Fibroblast of lung (primary cell): ENCODE results near the gene PPP2R5D.

Source experiments
- CTCF ChIP-seq, 2 donors: IDR thresholded peaks in 1 of 2; conservative IDR thresholded peaks in 1 of 2; 1 replicate in 1 of 2; 2 replicates in 1 of 2; pipeline ENCODE4 v1.5.1; 2011 to 2012; ENCODE audit warnings: low read length in 2 of 2, control low read depth in 1 of 2, inconsistent platforms in 1 of 2, low read depth in 1 of 2, mild to moderate bottlenecking in 1 of 2
- EZH2 ChIP-seq: IDR thresholded peaks from 2 replicates; pipeline ENCODE4 v1.5.1; 2012; ENCODE audit warnings: low read length, control low read depth, mild to moderate bottlenecking; ENCODE audit errors: missing control alignments

GRCh38 chr6:42963855-42964605 lies 20.3 kb upstream of the PPP2R5D start:
- TF ChIP-seq CTCF (conservative IDR thresholded peaks at IDR 0.05 in 1 of 2, IDR thresholded peaks at IDR 0.05 in 1 of 2; ENCODE audit: low read depth in 1 of 2, low read length in 2 of 2) (peak in 1 of 2 donors; percentile 28), EZH2 (no peak)
